Endodermal cell (in vitro differentiated cells): ENCODE data around the gene ATP10A. TPM values are rescaled to one million over a fixed set of nuclear protein-coding genes. Genes with fewer than 3 reads are reported as not detected.

Experiments used
- DNase-seq: peaks from one replicate; pipeline ENCODE4 v3.0.0-alpha.2; 2017
- H3K27ac ChIP-seq: 2 replicates; pipeline ENCODE4 v1.5.1; 2013; ENCODE audit warnings: mild to moderate bottlenecking, low read depth, low read length, moderate library complexity
- H3K27me3 ChIP-seq: 2 replicates; pipeline ENCODE4 v1.6.1; 2013; ENCODE audit warnings: mild to moderate bottlenecking, low read length, moderate library complexity; ENCODE audit not compliant: insufficient read depth, control insufficient read depth, poor library complexity, severe bottlenecking
- H3K36me3 ChIP-seq: 2 replicates; pipeline ENCODE4 v1.7.0; 2013; ENCODE audit warnings: mild to moderate bottlenecking, low read length, moderate library complexity; ENCODE audit not compliant: control insufficient read depth, insufficient read depth
- H3K4me1 ChIP-seq: one replicate; pipeline ENCODE4 v1.7.0; 2013; ENCODE audit warnings: low read length; ENCODE audit not compliant: control insufficient read depth, insufficient read depth
- H3K4me3 ChIP-seq: 2 replicates; pipeline ENCODE4 v1.5.1; 2013; ENCODE audit warnings: mild to moderate bottlenecking, low read length, moderate library complexity
- H3K9ac ChIP-seq: 2 replicates; pipeline ENCODE4 v1.6.1; 2013; ENCODE audit warnings: mild to moderate bottlenecking, low read length, moderate library complexity; ENCODE audit not compliant: poor library complexity, severe bottlenecking; ENCODE audit errors: extremely low read depth
- H3K9me3 ChIP-seq: 2 replicates; pipeline ENCODE4 v1.6.1; 2013; ENCODE audit warnings: mild to moderate bottlenecking, low read length, moderate library complexity; ENCODE audit not compliant: control insufficient read depth
- H3K27ac Mint-ChIP-seq: 2 replicates; pipeline ENCODE4 v1.8.0; 2020; ENCODE audit warnings: mixed read lengths
- H3K27me3 Mint-ChIP-seq: 2 replicates; pipeline ENCODE4 v1.8.0; 2021; ENCODE audit warnings: mild to moderate bottlenecking, mixed read lengths; ENCODE audit not compliant: insufficient read depth
- H3K36me3 Mint-ChIP-seq: 2 replicates; pipeline ENCODE4 v1.8.0; 2020; ENCODE audit warnings: low read depth, mixed read lengths
- H3K4me1 Mint-ChIP-seq: 2 replicates; pipeline ENCODE4 v1.8.0; 2020; ENCODE audit warnings: mixed read lengths
- H3K4me3 Mint-ChIP-seq: 2 replicates; pipeline ENCODE4 v1.8.0; 2020; ENCODE audit warnings: mild to moderate bottlenecking, moderate library complexity, mixed read lengths
- H3K9me3 Mint-ChIP-seq: 2 replicates; pipeline ENCODE4 v1.8.0; 2020; ENCODE audit warnings: mild to moderate bottlenecking, mixed read lengths
- CTCF ChIP-seq: fragments of 200-600 bp; sonication (generic); conservative IDR thresholded peaks from 2 replicates; pipeline ENCODE4 v1.5.0; 2021; ENCODE audit warnings: antibody characterized with exemption, mild to moderate bottlenecking
- WGBS, 2 experiments: methylation state at CpG; one replicate each; pipeline versions ENCODE4 v1.1.5 to v1.1.7; 2013; ENCODE audit warnings: missing lambda C conversion rate in 2 of 2, mixed read lengths in 1 of 2; ENCODE audit not compliant: insufficient coverage in 1 of 2, insufficient read length in 1 of 2; 5-methylcytosine and 5-hydroxymethylcytosine counted together
- total RNA-seq, 2 donors: library from RNA; stranded (reverse); fragmentation: NEBNext Ultra II Directional in 1 of 2; extraction: Animal tissue kit (Norgen Biotek cat#: 25700) in 1 of 2; gene quantifications; 2 replicates in 1 of 2; 3 replicates in 1 of 2; pipeline ENCODE4 v1.2.1, GENCODE V29; 2021

The ATP10A gene
- total RNA-seq, 2 donors from 2014 or later: 0.04 to 1.2 TPM

GRCh38 chr15:25677719-25678499 lies 185.2 kb downstream of the ATP10A start:
- H3K36me3 Mint-ChIP-seq: no peaks in the 10 kb centered on the region
- DNase-seq: no peak
- Histone ChIP-seq H3K9me3 (no peaks in the 10 kb centered on the region), H3K36me3 (no peaks in the 10 kb centered on the region), H3K9ac (no peak overlapping the region), H3K4me3 (no peak overlapping the region), H3K27me3 (no peaks in the 10 kb centered on the region), H3K27ac (no peak overlapping the region), H3K4me1 (no peaks in the 10 kb centered on the region)
- H3K4me3 Mint-ChIP-seq: no peak overlapping the region
- peaks cover under 1% of the 10 kb centered on the region for H3K9me3 Mint-ChIP-seq
- no peak for TF ChIP-seq CTCF
- peaks cover 2% of the 10 kb centered on the region for H3K27me3 Mint-ChIP-seq
- peaks cover 6% of the 10 kb centered on the region for H3K4me1 Mint-ChIP-seq
- 66 to 68% methylated on average over 8 to 9 of the region's 9 CpGs for WGBS, 2 experiments
- no peak overlapping the region for H3K27ac Mint-ChIP-seq

- 85 to 90% methylated on average over 5 to 8 of the region's 8 CpGs for WGBS, 2 experiments
- Mint-ChIP-seq H3K4me1 (peaks cover 12% of the 10 kb centered on the region), H3K27ac (no peak overlapping the region), H3K4me3 (no peak overlapping the region), H3K36me3 (no peaks in the 10 kb centered on the region), H3K27me3 (peaks cover 2% of the 10 kb centered on the region), H3K9me3 (no peaks in the 10 kb centered on the region)
- no peak overlapping the region for H3K9ac ChIP-seq
- peaks cover 4% of the 10 kb centered on the region for H3K4me1 ChIP-seq
- no peak overlapping the region for H3K27ac ChIP-seq
- no peak overlapping the region for H3K4me3 ChIP-seq
- no peak for TF ChIP-seq CTCF
- no peak for DNase-seq
- no peaks in the 10 kb centered on the region for H3K9me3 ChIP-seq
- no peaks in the 10 kb centered on the region for H3K27me3 ChIP-seq
- no peaks in the 10 kb centered on the region for H3K36me3 ChIP-seq
Observed at GRCh38 chr15:25676070-25676469, 187.1 kb downstream of the ATP10A start.

GRCh38 chr15:25675396-25675795 lies 187.7 kb downstream of the ATP10A start:
- 89 to 90% methylated on average over 5 to 8 of the region's 8 CpGs for WGBS, 2 experiments
- Histone ChIP-seq H3K27me3 (no peaks in the 10 kb centered on the region), H3K4me3 (no peak overlapping the region), H3K9me3 (no peaks in the 10 kb centered on the region), H3K36me3 (no peaks in the 10 kb centered on the region), H3K9ac (no peak overlapping the region), H3K4me1 (peaks cover 10% of the 10 kb centered on the region), H3K27ac (no peak overlapping the region)
- peaks cover 2% of the 10 kb centered on the region for H3K27me3 Mint-ChIP-seq
- H3K4me3 Mint-ChIP-seq: no peak overlapping the region
- no peak for DNase-seq
- H3K4me1 Mint-ChIP-seq: peaks cover 19% of the 10 kb centered on the region
- H3K9me3 Mint-ChIP-seq: no peaks in the 10 kb centered on the region
- no peaks in the 10 kb centered on the region for H3K36me3 Mint-ChIP-seq
- no peak for TF ChIP-seq CTCF
- H3K27ac Mint-ChIP-seq: no peak overlapping the region
